SK-N-SH (cell line): ENCODE results near the gene FRAT2. TPM values are rescaled to one million over a fixed set of nuclear protein-coding genes. Genes with fewer than 3 reads are reported as not detected.

Source experiments
- CTCF ChIA-PET: fragments of 300-600, 350-600 bp; formaldehyde crosslinking; extraction: SDS; loops from one replicate; lab custom pipeline; 2021; lab: Yijun Ruan, JAX
- POLR2A ChIA-PET: fragments of 350-600 bp; sonication (Branson Sonifier 250); formaldehyde crosslinking; extraction: SDS; loops from one replicate; lab custom pipeline; 2020; ENCODE audit warnings: antibody characterized with exemption, inconsistent platforms; lab: Yijun Ruan, JAX
- DNase-seq: peaks from one replicate; pipeline ENCODE4 v3.0.0; 2012
- H2AFZ ChIP-seq: fragments of 200-600 bp; sonication (generic); 2 replicates; pipeline ENCODE4 v1.8.1; 2016; ENCODE audit warnings: antibody characterized with exemption, mild to moderate bottlenecking, low read depth
- H3F3A ChIP-seq: fragments of 200-600 bp; sonication (generic); replicated peaks from 2 replicates; pipeline ENCODE3; 2016; ENCODE audit warnings: antibody characterized with exemption, mild to moderate bottlenecking; ENCODE audit not compliant: insufficient read depth
- H3K27ac ChIP-seq, 2 experiments: fragments of 200-500 bp in 1 of 2; fragments of 200-600 bp in 1 of 2; sonication (Bioruptor generic) in 1 of 2; sonication (generic), shearing (Covaris generic) in 1 of 2; 2 replicates each; pipeline versions ENCODE4 v1.5.1 to v1.6.1; 2014 to 2016; ENCODE audit warnings: low read depth in 2 of 2, inconsistent platforms in 1 of 2, low read length in 1 of 2, mild to moderate bottlenecking in 1 of 2, mixed read lengths in 1 of 2
- H3K27me3 ChIP-seq: fragments of 200-600 bp; sonication (generic), shearing (Covaris generic); 2 replicates; pipeline ENCODE4 v1.6.1; 2016; ENCODE audit warnings: mixed run types; ENCODE audit not compliant: insufficient read depth
- H3K36me3 ChIP-seq, 2 experiments: fragments of 200-500 bp in 1 of 2; fragments of 200-600 bp in 1 of 2; sonication (Bioruptor generic) in 1 of 2; sonication (generic) in 1 of 2; replicated peaks in 1 of 2; 2 replicates each; pipeline versions ENCODE3 to v1.5.1; 2014 to 2016; ENCODE audit warnings: low read length in 1 of 2, mild to moderate bottlenecking in 1 of 2; ENCODE audit not compliant: insufficient read depth in 2 of 2, control insufficient read depth in 1 of 2
- H3K4me1 ChIP-seq, 2 experiments: fragments of 200-500 bp in 1 of 2; fragments of 200-600 bp in 1 of 2; sonication (Bioruptor generic) in 1 of 2; sonication (generic), shearing (Covaris generic) in 1 of 2; 2 replicates each; pipeline versions ENCODE4 v1.5.1 to v1.6.1; 2014 to 2016; ENCODE audit warnings: low read depth in 1 of 2, low read length in 1 of 2, mixed run types in 1 of 2; ENCODE audit not compliant: insufficient read depth in 2 of 2, control insufficient read depth in 1 of 2
- H3K4me2 ChIP-seq: fragments of 200-600 bp; sonication (generic), shearing (Covaris generic); 2 replicates; pipeline ENCODE4 v1.6.1; 2017; ENCODE audit warnings: mixed run types
- H3K4me3 ChIP-seq, 2 experiments: fragments of 200-500 bp in 1 of 2; fragments of 200-600 bp in 1 of 2; sonication (Bioruptor generic) in 1 of 2; sonication (generic), shearing (Covaris generic) in 1 of 2; 2 replicates each; pipeline versions ENCODE4 v1.5.1 to v1.8.1; 2014 to 2016; ENCODE audit warnings: low read depth in 2 of 2, inconsistent platforms in 1 of 2, low read length in 1 of 2, mild to moderate bottlenecking in 1 of 2, mixed read lengths in 1 of 2, moderate library complexity in 1 of 2
- H3K79me2 ChIP-seq: fragments of 200-600 bp; sonication (generic); 2 replicates; pipeline ENCODE4 v1.8.1; 2017; ENCODE audit warnings: mild to moderate bottlenecking; ENCODE audit not compliant: insufficient read depth
- H3K9ac ChIP-seq: fragments of 200-600 bp; sonication (generic); 2 replicates; pipeline ENCODE4 v1.6.1; 2017; ENCODE audit warnings: mixed run types
- H3K9me2 ChIP-seq: fragments of 200-600 bp; sonication (generic); 2 replicates; pipeline ENCODE4 v1.6.1; 2017; ENCODE audit warnings: mixed run types
- H3K9me3 ChIP-seq: fragments of 200-600 bp; sonication (generic); 2 replicates; pipeline ENCODE4 v1.6.1; 2017; ENCODE audit warnings: mixed run types, mild to moderate bottlenecking, moderate library complexity
- H4K20me1 ChIP-seq: fragments of 200-600 bp; sonication (generic); 2 replicates; pipeline ENCODE4 v1.6.1; 2017; ENCODE audit warnings: mild to moderate bottlenecking, mixed run types; ENCODE audit not compliant: insufficient read depth
- CTCF ChIP-seq: fragments of 200-600 bp; sonication (generic); IDR thresholded peaks from 2 replicates; pipeline ENCODE4 v1.6.1; 2017; ENCODE audit warnings: antibody characterized with exemption, mild to moderate bottlenecking, moderate library complexity
- FOSL2 ChIP-seq: IDR thresholded peaks from 2 replicates; pipeline ENCODE4 v1.4.0; 2012; ENCODE audit warnings: low read depth, mild to moderate bottlenecking, moderate library complexity, borderline replicate concordance
- FOXM1 ChIP-seq: IDR thresholded peaks from 2 replicates; pipeline ENCODE4 v1.4.0; 2012; ENCODE audit warnings: low read depth, mild to moderate bottlenecking
- IRF3 ChIP-seq: fragments of 150-350 bp; IDR thresholded peaks from 2 replicates; pipeline ENCODE4 v1.6.1; 2016; ENCODE audit warnings: mild to moderate bottlenecking, low read depth, low read length
- POLR2AphosphoS5 ChIP-seq: IDR thresholded peaks from 2 replicates; pipeline ENCODE4 v1.6.1; 2012; ENCODE audit warnings: low read depth, low read length
- RXRA ChIP-seq: IDR thresholded peaks from 2 replicates; pipeline ENCODE4 v1.4.0; 2012; ENCODE audit warnings: low read depth, mild to moderate bottlenecking, borderline replicate concordance
- USF2 ChIP-seq: fragments of 150-350 bp; IDR thresholded peaks from 2 replicates; pipeline ENCODE4 v1.6.1; 2017; ENCODE audit warnings: antibody characterized with exemption, low read length, low read depth, borderline replicate concordance
- YY1 ChIP-seq: IDR thresholded peaks from 2 replicates; pipeline ENCODE4 v1.4.0; 2012; ENCODE audit warnings: low read depth, mild to moderate bottlenecking
- ZBTB33 ChIP-seq: IDR thresholded peaks from 2 replicates; pipeline ENCODE4 v1.4.0; 2012; ENCODE audit warnings: low read depth, borderline replicate concordance
- WGBS: methylation state at CpG from one replicate; pipeline ENCODE4 v1.1.6; 2017; ENCODE audit warnings: low lambda C conversion rate; 5-methylcytosine and 5-hydroxymethylcytosine counted together
- polyA plus RNA-seq, 3 experiments: library from polyadenylated mRNA; depleted of rRNA; stranded (reverse); fragments of >200 nt; gene quantifications; 2 replicates each; pipeline ENCODE4 v1.2.3, GENCODE V29; 2012

The FRAT2 gene
- polyA plus RNA-seq, 1 of the 3 experiments (the other 2 are of a cell fraction), result 2.4 TPM

- TF ChIP-seq POLR2AphosphoS5, result no peak
- no peak for TF ChIP-seq YY1
- TF ChIP-seq CTCF, result no peak
- no peak for TF ChIP-seq USF2
- TF ChIP-seq RXRA, result no peak
- TF ChIP-seq FOXM1, result no peak
- no peak for TF ChIP-seq FOSL2
- no peak for TF ChIP-seq ZBTB33
- TF ChIP-seq IRF3, result no peak
- Histone ChIP-seq H3F3A (no peaks in the 10 kb centered on the region), H3K79me2 (no peaks in the 10 kb centered on the region), H3K9ac (no peak overlapping the region), H4K20me1 (no peaks in the 10 kb centered on the region), H3K4me2 (no peak overlapping the region), H3K4me1 (no peaks in the 10 kb centered on the region), H3K9me3 (no peaks in the 10 kb centered on the region), H3K4me3 (no peak overlapping the region), H2AFZ (no peak overlapping the region), H3K27me3 (no peaks in the 10 kb centered on the region), H3K27ac (no peak overlapping the region), H3K36me3 (no peaks in the 10 kb centered on the region), H3K9me2 (no peaks in the 10 kb centered on the region)
- ChIA-PET POLR2A (no interaction called here), CTCF (interaction anchor here (0.6 kb wide), 1 partner anchor 883 kb away, joined by 3 read pairs; no protein-coding TSS in a partner anchor)
- no peak for DNase-seq
- 77% methylated on average over 10 of the region's 10 CpGs for WGBS
Observed at GRCh38 chr10:97307866-97308780, 26.4 kb downstream of the FRAT2 start.
